K562 treated with DMSO at 1 percent for 24 hours (cell line): ENCODE data around the gene AVPI1. TPM values are rescaled to one million over a fixed set of nuclear protein-coding genes. Genes with fewer than 3 reads are reported as not detected.

Source experiments
- total RNA-seq: library from RNA; unstranded; fragments of 300-600 nt; gene quantifications from 2 replicates; pipeline ENCODE4 v1.2.3, GENCODE V29; 2022; ENCODE audit warnings: low read depth; ENCODE audit not compliant: insufficient read depth

The AVPI1 gene
- 14.2 and 15.3 TPM in 2 replicates for total RNA-seq

GRCh38 chr10:97686962-97687784 lies at the start of gene AVPI1:
Gene AVPI1 (minus strand): TSS chr10:97687241. CDS start chr10:97679905, 7,336 bp downstream.

GRCh38 chr10:97713339-97713825 lies 26.3 kb upstream of the AVPI1 start, which contains the start of gene MARVELD1:
Gene MARVELD1 (plus strand): TSS chr10:97713730. CDS start chr10:97713877, 147 bp downstream.

GRCh38 chr10:97640174-97640867 lies 46.7 kb downstream of the AVPI1 start, which contains the start of gene PI4K2A:
Gene PI4K2A (plus strand): TSS chr10:97640671. CDS start chr10:97640743, 72 bp downstream.

GRCh38 chr10:97632949-97633884 lies 53.8 kb downstream of the AVPI1 start, which contains the start of gene MORN4:
Gene MORN4 (minus strand): TSS chr10:97633500. CDS start chr10:97619653, 13,847 bp downstream.

Other genes starting within 250 kb of the AVPI1 start
- gene EXOSC1, start 241.2 kb downstream of the AVPI1 start, total RNA-seq, result 54.5 and 59.9 TPM in 2 replicates
- gene ZDHHC16, start 241.1 kb downstream of the AVPI1 start, total RNA-seq, result 23.4 and 23.9 TPM in 2 replicates
- gene MMS19, start 188.8 kb downstream of the AVPI1 start, total RNA-seq, result 34.9 and 37.1 TPM in 2 replicates
- gene UBTD1, start 188.3 kb downstream of the AVPI1 start, total RNA-seq, result 10.2 and 10.6 TPM in 2 replicates
- not detected in 2 replicates for gene ANKRD2, start 114.5 kb downstream of the AVPI1 start, total RNA-seq
- gene HOGA1, start 102.9 kb downstream of the AVPI1 start, total RNA-seq, result not detected in 2 replicates
- not detected in 2 replicates for gene C10orf62, start 97.5 kb downstream of the AVPI1 start, total RNA-seq
- gene MORN4, start 53.7 kb downstream of the AVPI1 start, total RNA-seq, result 10.2 and 13.4 TPM in 2 replicates
- 27.1 and 28.2 TPM in 2 replicates for gene PI4K2A, start 46.6 kb downstream of the AVPI1 start, total RNA-seq
- gene MARVELD1, start 26.5 kb upstream of the AVPI1 start, total RNA-seq, result 8.5 TPM in 2 replicates
- 20.8 and 22.8 TPM in 2 replicates for gene ZFYVE27, start 49.9 kb upstream of the AVPI1 start, total RNA-seq
- not detected in 2 replicates for gene SFRP5, start 84.8 kb upstream of the AVPI1 start, total RNA-seq
- 0.14 TPM in 1 of 2 replicates, not detected in the other for gene GOLGA7B, start 162.6 kb upstream of the AVPI1 start, total RNA-seq